KOPT-K1 (cell line): ENCODE measurements around the gene PLA2G4A.

Experiments
- H3K27ac ChIP-seq: fragments of 200-600 bp; sonication (generic); 2 replicates; pipeline ENCODE4 v1.5.1; 2016; ENCODE audit warnings: antibody characterized with exemption, mild to moderate bottlenecking, low read depth, low read length; ENCODE audit not compliant: poor library complexity, severe bottlenecking
- H3K36me3 ChIP-seq: fragments of 200-600 bp; sonication (generic); 2 replicates; pipeline ENCODE4 v1.5.1; 2017; ENCODE audit warnings: antibody characterized with exemption, mild to moderate bottlenecking, low read length, moderate library complexity; ENCODE audit not compliant: insufficient read depth
- H3K9me3 ChIP-seq: fragments of 200-600 bp; sonication (generic); 2 replicates; pipeline ENCODE4 v1.5.1; 2017; ENCODE audit warnings: antibody characterized with exemption, low read length, mild to moderate bottlenecking; ENCODE audit not compliant: insufficient read depth, poor library complexity, severe bottlenecking

The PLA2G4A gene

DNA sequence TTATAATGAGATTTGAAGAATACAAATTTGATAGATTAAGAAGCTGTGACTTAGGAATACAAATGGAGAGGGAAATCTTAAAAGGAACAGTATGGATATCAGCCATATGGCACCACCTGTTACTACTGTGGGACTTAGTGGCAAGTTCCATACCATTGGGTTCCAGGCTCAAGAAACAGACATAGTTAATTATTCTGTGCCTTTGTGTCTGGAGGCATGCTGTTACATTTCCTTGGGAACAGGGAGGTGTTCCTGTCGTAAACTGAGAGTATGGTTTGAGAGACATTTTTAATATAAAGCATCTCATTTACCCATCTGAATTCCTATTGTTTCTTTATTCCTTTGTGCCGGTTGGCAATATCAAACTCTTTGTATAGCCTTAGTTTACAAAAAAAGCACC lies 15.2 kb downstream of the PLA2G4A start:
- Histone ChIP-seq H3K27ac (no peak overlapping the region), H3K9me3 (no peaks in the 10 kb centered on the region), H3K36me3 (no peaks in the 10 kb centered on the region)

- Histone ChIP-seq H3K9me3 (no peaks in the 10 kb centered on the region), H3K27ac (no peak overlapping the region), H3K36me3 (no peaks in the 10 kb centered on the region)
These were observed 16.9 kb downstream of the PLA2G4A start for GRCh38 chr1:186845576-186846210.

DNA sequence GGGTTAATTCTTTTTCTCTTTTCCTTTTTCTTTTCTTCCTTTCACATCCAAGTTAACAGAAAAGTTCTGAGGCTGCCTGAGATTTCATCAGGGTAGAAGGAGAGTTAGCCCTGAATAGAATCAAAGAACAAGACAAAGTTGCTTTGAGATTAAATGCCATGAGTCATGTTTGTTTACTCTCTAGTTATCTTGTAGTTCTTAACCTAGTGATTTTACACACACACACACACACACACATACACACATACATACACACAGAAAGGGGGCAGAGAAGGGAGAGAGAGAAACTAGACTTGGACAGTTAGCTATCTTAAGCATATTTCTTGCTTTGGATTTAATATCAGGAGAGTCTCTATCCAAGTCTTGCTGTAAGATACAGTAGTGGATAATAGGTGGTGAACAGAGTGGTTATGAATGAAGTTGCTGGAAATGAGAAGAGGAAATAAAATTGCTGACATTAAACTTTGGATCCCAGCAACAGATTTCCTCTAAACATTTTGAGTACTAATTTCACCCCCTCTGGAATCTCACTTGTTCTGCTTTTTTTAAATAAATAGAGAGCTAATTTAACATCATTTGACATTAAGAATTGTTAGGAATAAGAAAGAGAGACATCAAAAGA lies 19.9 kb downstream of the PLA2G4A start:
- Histone ChIP-seq H3K27ac (no peak overlapping the region), H3K36me3 (no peaks in the 10 kb centered on the region), H3K9me3 (no peaks in the 10 kb centered on the region)

DNA sequence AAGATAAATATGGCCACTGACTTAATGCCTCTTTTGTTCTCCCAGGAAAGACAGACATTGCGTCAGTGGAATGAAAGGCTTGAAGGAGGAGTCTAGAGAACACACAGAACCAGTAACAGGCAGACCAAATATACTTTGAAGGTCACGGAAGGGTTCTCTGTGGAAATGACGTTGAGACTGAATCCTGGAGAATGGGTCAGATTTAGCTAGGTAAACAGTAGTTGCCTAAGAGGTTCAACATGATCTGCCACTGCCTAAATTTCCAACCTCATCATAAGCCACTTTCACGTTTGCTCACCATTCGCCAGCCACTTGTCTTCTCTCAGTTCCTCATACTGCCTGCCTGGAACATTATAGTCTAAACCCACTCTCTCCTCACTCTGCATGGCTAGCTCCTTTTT lies 20.5 kb downstream of the PLA2G4A start:
- no peaks in the 10 kb centered on the region for H3K36me3 ChIP-seq
- no peak overlapping the region for H3K27ac ChIP-seq
- no peaks in the 10 kb centered on the region for H3K9me3 ChIP-seq

- no peak overlapping the region for H3K27ac ChIP-seq
- H3K9me3 ChIP-seq: no peaks in the 10 kb centered on the region
- H3K36me3 ChIP-seq: no peaks in the 10 kb centered on the region
These were observed 21.1 kb downstream of the PLA2G4A start for GRCh38 chr1:186849826-186850225.

- no peak overlapping the region for H3K27ac ChIP-seq
- H3K9me3 ChIP-seq: no peaks in the 10 kb centered on the region
- H3K36me3 ChIP-seq: no peaks in the 10 kb centered on the region
These were observed 25.4 kb downstream of the PLA2G4A start for GRCh38 chr1:186854102-186854501.

GRCh38 chr1:186858923-186859322 lies 30.2 kb downstream of the PLA2G4A start:
- Histone ChIP-seq H3K27ac (no peak overlapping the region), H3K36me3 (no peaks in the 10 kb centered on the region), H3K9me3 (no peaks in the 10 kb centered on the region)

DNA sequence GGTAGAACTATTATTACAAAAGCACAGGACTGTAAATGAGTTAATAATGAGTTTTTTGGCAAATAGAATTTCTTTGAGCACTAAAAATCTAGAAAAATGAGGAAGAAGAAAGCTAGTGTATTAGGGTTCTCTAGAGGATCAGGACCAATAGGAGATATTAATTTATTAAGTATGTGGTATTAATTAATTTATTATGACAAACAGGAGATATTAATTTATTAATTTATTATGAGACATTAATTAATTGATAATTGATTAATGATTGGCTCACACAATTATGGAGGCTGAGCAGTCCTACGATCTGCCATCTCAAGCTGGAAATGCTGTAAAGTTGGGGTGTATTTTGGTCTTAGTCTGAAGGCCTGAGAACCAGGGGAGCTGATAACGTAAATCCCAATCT lies 31.2 kb downstream of the PLA2G4A start:
- no peak overlapping the region for H3K27ac ChIP-seq
- H3K9me3 ChIP-seq: no peaks in the 10 kb centered on the region
- H3K36me3 ChIP-seq: no peaks in the 10 kb centered on the region

DNA sequence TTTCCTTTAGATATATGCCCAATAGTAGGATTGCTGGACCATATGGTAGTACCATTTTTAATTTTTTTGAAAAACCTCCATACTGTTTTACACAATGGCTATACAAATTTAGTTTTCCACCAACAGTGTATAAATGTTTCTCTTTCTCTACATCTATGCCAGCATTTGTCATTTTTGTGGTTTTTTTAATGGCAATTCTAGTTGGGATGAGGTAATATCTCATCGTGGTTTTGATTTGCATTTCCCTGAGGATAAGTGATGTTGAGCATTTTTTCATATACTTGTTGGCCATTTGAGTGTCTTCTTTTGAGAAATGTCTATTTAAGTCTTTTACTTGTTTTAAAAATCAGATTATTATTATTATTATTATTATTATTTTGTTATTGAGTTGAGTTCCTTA lies 35.5 kb downstream of the PLA2G4A start:
- H3K36me3 ChIP-seq: no peaks in the 10 kb centered on the region
- H3K9me3 ChIP-seq: no peaks in the 10 kb centered on the region
- H3K27ac ChIP-seq: no peak overlapping the region

GRCh38 chr1:186865253-186865652 lies 36.5 kb downstream of the PLA2G4A start:
- Histone ChIP-seq H3K27ac (no peak overlapping the region), H3K9me3 (no peaks in the 10 kb centered on the region), H3K36me3 (no peaks in the 10 kb centered on the region)

GRCh38 chr1:186865857-186866256 lies 37.1 kb downstream of the PLA2G4A start:
- Histone ChIP-seq H3K36me3 (no peaks in the 10 kb centered on the region), H3K27ac (no peak overlapping the region), H3K9me3 (no peaks in the 10 kb centered on the region)

- Histone ChIP-seq H3K9me3 (no peaks in the 10 kb centered on the region), H3K27ac (no peak overlapping the region), H3K36me3 (no peaks in the 10 kb centered on the region)
These were observed 40.9 kb downstream of the PLA2G4A start for GRCh38 chr1:186869526-186870228.

DNA sequence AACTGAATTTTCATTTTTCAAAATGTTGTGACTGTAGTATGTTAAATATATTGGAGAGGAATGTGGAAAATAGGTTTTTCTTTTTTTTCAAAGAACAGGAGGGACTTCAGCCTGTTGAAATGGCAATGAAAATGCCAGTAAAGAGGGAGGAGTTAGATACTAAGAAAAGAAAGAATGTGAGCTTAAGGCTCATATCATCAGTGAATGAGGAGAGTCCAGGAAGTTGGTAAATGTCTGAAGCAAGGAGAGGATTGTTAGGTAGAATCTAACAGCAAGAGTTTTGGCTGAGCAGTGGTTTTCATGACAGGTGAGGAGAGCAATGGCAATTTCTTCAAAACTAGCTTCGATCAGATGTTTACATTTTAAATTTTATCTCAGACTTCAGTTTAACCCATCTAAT lies 43.0 kb downstream of the PLA2G4A start:
- Histone ChIP-seq H3K27ac (no peak overlapping the region), H3K9me3 (no peaks in the 10 kb centered on the region), H3K36me3 (no peaks in the 10 kb centered on the region)

DNA sequence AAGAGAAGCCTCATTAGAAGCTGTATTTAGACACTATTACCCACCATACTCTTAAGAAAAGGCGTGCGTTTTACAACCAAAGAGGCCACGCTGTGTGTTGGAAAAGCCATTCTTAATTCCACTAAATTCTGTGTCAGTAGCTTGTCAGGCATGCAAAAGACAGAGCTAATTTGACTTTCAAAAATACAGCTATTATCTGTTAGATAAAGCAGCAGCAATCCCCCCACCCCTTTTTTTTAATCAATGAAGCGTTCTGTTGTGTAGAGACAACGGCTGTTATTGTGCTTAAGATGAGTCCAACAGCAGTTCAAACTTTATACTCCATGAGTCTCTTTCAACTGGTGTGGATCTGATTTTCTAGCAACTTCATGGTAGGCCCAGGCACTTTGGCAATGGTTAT lies 43.5 kb downstream of the PLA2G4A start:
- no peak overlapping the region for H3K27ac ChIP-seq
- no peaks in the 10 kb centered on the region for H3K36me3 ChIP-seq

DNA sequence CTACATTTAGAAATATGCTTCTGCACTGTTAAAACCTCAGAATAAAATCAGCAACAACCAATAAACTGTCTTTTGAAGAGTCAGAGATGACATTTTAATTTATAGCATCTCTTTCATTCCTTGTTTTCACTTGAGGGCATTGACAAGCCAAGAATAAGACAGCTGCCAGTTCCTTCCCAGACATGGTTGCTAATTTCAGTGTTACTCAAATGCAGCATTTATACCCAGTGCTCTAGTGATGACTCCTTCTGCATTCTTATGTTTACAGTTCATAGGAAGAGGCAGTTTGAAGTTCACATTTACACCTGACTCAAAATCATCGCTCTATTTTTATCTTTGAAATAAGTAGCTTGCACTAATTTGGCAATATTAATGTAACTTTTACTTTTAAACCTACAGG lies 44.9 kb downstream of the PLA2G4A start:
- H3K27ac ChIP-seq: no peak overlapping the region
- no peaks in the 10 kb centered on the region for H3K36me3 ChIP-seq
- no peaks in the 10 kb centered on the region for H3K9me3 ChIP-seq

More for the DNA sequence above, 43.5 kb downstream of the PLA2G4A start:
- H3K9me3 ChIP-seq: no peaks in the 10 kb centered on the region
